Measurements from ENCODE around the gene LPIN3.

- no peak for TF ChIP-seq CTCF (conservative IDR thresholded peaks at IDR 0.05; ENCODE audit: low read length)
- no peak for TF ChIP-seq EZH2phosphoT487 (IDR thresholded peaks at IDR 0.05; ENCODE audit: borderline replicate concordance)
Observed at GRCh38 chr20:41408986-41409385, 68.4 kb downstream of the LPIN3 start.
